H1 (cell line): ENCODE data around the gene PDZRN3.

Experiments
- CEBPB ChIP-seq: IDR thresholded peaks from 2 replicates; pipeline ENCODE4 v1.6.1; 2012; ENCODE audit warnings: low read depth, low read length
- CHD2 ChIP-seq: IDR thresholded peaks from 2 replicates; pipeline ENCODE4 v1.6.1; 2012; ENCODE audit warnings: low read length, improper control_type of control experiment
- JUND ChIP-seq: IDR thresholded peaks from 2 replicates; pipeline ENCODE4 v1.6.1; 2011; ENCODE audit warnings: mild to moderate bottlenecking, improper control_type of control experiment, low read length
- POU5F1 ChIP-seq: IDR thresholded peaks from 2 replicates; pipeline ENCODE4 v1.6.1; 2011; ENCODE audit warnings: low read depth, mild to moderate bottlenecking, low read length, moderate library complexity
- SP1 ChIP-seq: IDR thresholded peaks from 2 replicates; pipeline ENCODE4 v1.6.1; 2011; ENCODE audit warnings: low read depth, low read length
- ZNF274 ChIP-seq: IDR thresholded peaks from 2 replicates; pipeline ENCODE4 v1.7.0; 2012; ENCODE audit warnings: low read length, borderline replicate concordance; ENCODE audit errors: extremely low read depth
- TF ChIP-seq, protein P1 (sequence below), 3 experiments: IDR thresholded peaks; 1 replicate in 2 of 3; 2 replicates in 1 of 3; pipeline versions ENCODE4 v1.5.1 to v1.6.1; 2011; ENCODE audit warnings: low read length in 3 of 3, mild to moderate bottlenecking in 3 of 3, inconsistent platforms in 2 of 3, low read depth in 1 of 3, moderate library complexity in 1 of 3; ENCODE audit not compliant: insufficient read depth in 1 of 3; ENCODE audit errors: control extremely low read depth in 1 of 3

DNA sequence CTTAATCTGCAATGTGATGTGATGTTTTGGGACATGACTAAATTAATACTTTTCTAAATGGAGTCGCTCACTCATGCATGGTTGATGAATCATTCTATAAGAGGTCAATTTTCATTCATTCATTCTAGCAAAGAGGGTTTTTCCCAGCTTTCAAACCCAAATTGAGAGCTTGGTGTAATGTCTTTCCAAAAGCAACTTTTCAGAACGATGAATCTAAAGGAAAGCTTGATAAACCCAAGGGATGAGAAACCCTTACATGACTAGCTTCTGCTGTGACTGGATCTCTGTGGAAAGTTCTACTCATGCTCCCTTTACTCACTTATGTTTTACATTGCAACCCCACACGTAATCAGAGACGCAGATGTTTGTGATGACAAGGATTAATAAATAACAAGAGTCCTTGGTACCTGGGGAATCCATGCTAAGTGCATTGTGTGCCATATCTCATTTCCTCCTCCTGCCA lies 47.7 kb downstream of the PDZRN3 start:
- TF ChIP-seq, protein P1, sequence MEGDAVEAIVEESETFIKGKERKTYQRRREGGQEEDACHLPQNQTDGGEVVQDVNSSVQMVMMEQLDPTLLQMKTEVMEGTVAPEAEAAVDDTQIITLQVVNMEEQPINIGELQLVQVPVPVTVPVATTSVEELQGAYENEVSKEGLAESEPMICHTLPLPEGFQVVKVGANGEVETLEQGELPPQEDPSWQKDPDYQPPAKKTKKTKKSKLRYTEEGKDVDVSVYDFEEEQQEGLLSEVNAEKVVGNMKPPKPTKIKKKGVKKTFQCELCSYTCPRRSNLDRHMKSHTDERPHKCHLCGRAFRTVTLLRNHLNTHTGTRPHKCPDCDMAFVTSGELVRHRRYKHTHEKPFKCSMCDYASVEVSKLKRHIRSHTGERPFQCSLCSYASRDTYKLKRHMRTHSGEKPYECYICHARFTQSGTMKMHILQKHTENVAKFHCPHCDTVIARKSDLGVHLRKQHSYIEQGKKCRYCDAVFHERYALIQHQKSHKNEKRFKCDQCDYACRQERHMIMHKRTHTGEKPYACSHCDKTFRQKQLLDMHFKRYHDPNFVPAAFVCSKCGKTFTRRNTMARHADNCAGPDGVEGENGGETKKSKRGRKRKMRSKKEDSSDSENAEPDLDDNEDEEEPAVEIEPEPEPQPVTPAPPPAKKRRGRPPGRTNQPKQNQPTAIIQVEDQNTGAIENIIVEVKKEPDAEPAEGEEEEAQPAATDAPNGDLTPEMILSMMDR (IDR thresholded peaks at IDR 0.05; ENCODE audit: control extremely low read depth in 1 of 3, insufficient read depth in 1 of 3, low read depth in 1 of 3, low read length in 3 of 3): no peak
- TF ChIP-seq SP1 (no peak), POU5F1 (no peak), CEBPB (no peak), ZNF274 (no peak), JUND (no peak), CHD2 (no peak)
